HUDEP-2 (cell line): ENCODE data around the gene HEATR3.

ENCODE experiments used
- DNase-seq, 76 experiments: peaks; one replicate each; lab custom pipeline; 2025; ENCODE audit not compliant: unreplicated experiment in 76 of 76; lab: John Stamatoyannopoulos, UW

The HEATR3 gene

GRCh38 chr16:50065624-50066481 is at the start of gene HEATR3:
TSS of gene HEATR3 (plus strand) at chr16:50065970. CDS start at chr16:50066132, 162 bp downstream.
- peak; percentile 6 to 96 (median 88) for DNase-seq

- no peak for DNase-seq
Measured at GRCh38 chr16:50017553-50017952, 48.2 kb upstream of the HEATR3 start.

GRCh38 chr16:50021544-50021943 is 44.2 kb upstream of the HEATR3 start:
- DNase-seq = peak in 4 of 76 experiments; percentile 3 to 18 (median 11)

GRCh38 chr16:50023641-50024040 is 42.1 kb upstream of the HEATR3 start:
- no peak for DNase-seq

GRCh38 chr16:50024207-50024606 is 41.6 kb upstream of the HEATR3 start:
- DNase-seq = no peak

GRCh38 chr16:50024684-50025536 is 40.9 kb upstream of the HEATR3 start, which contains the start of gene CNEP1R1:
TSS of gene CNEP1R1 (plus strand) at chr16:50025225. CDS start at chr16:50025316, 91 bp downstream.
- peak; percentile 13 to 97 (median 92) for DNase-seq

- peak in 16 of 76 experiments; percentile 2 to 45 (median 16) for DNase-seq
Measured at GRCh38 chr16:50025537-50025931, 40.2 kb upstream of the HEATR3 start.

- DNase-seq = no peak
Measured at GRCh38 chr16:50027829-50028228, 37.9 kb upstream of the HEATR3 start.

- DNase-seq = no peak
Measured at GRCh38 chr16:50035468-50035992, 30.2 kb upstream of the HEATR3 start.

GRCh38 chr16:50036426-50036825 is 29.3 kb upstream of the HEATR3 start:
- no peak for DNase-seq

GRCh38 chr16:50037662-50038220 is 28.0 kb upstream of the HEATR3 start:
- DNase-seq = peak in 1 of 76 experiments; percentile 7

GRCh38 chr16:50038286-50038685 is 27.5 kb upstream of the HEATR3 start:
- DNase-seq = no peak

GRCh38 chr16:50038756-50039529 is 26.8 kb upstream of the HEATR3 start:
- peak in 3 of 76 experiments; percentile 5 to 9 (median 8) for DNase-seq

GRCh38 chr16:50040018-50040417 is 25.8 kb upstream of the HEATR3 start:
- DNase-seq = no peak

GRCh38 chr16:50040710-50041109 is 25.1 kb upstream of the HEATR3 start:
- DNase-seq = no peak

- no peak for DNase-seq
Measured at GRCh38 chr16:50043358-50043757, 22.4 kb upstream of the HEATR3 start.

GRCh38 chr16:50045412-50045811 is 20.4 kb upstream of the HEATR3 start:
- no peak for DNase-seq

- no peak for DNase-seq
Measured at GRCh38 chr16:50046853-50047252, 18.9 kb upstream of the HEATR3 start.

- DNase-seq = no peak
Measured at GRCh38 chr16:50047864-50048263, 17.9 kb upstream of the HEATR3 start.

GRCh38 chr16:50050802-50051201 is 15.0 kb upstream of the HEATR3 start:
- no peak for DNase-seq
